T-helper 22 cell (primary cell): Measurements from ENCODE around the gene EDN1.

Source experiments
- DNase-seq: peaks from one replicate; pipeline ENCODE4 v3.0.0-alpha.2; 2020; ENCODE audit warnings: low read depth

EDN1 gene

GRCh38 chr6:12289933-12290820, at the start of gene EDN1:
TSS of gene EDN1 (plus strand) at chr6:12290361. CDS start at chr6:12290630, 269 bp downstream.
- no peak for DNase-seq

- no peak for DNase-seq
Measured at GRCh38 chr6:12241493-12242175, 48.5 kb upstream of the EDN1 start.

- DNase-seq = no peak
Measured at GRCh38 chr6:12243169-12243568, 47.0 kb upstream of the EDN1 start.

- DNase-seq = no peak
Measured at GRCh38 chr6:12245360-12245759, 44.8 kb upstream of the EDN1 start.

GRCh38 chr6:12245763-12246718, 44.1 kb upstream of the EDN1 start:
- DNase-seq = no peak

GRCh38 chr6:12246900-12247299, 43.3 kb upstream of the EDN1 start:
- DNase-seq = no peak

GRCh38 chr6:12249541-12250382, 40.4 kb upstream of the EDN1 start:
- no peak for DNase-seq

GRCh38 chr6:12250383-12250770, 39.8 kb upstream of the EDN1 start:
- DNase-seq = no peak

- DNase-seq = no peak
Measured at GRCh38 chr6:12254210-12254609, 36.0 kb upstream of the EDN1 start.

GRCh38 chr6:12258191-12258590, 32.0 kb upstream of the EDN1 start:
- no peak for DNase-seq

GRCh38 chr6:12258591-12259075, 31.5 kb upstream of the EDN1 start:
- no peak for DNase-seq

- DNase-seq = no peak
Measured at GRCh38 chr6:12260458-12261093, 29.6 kb upstream of the EDN1 start.

GRCh38 chr6:12261502-12261901, 28.7 kb upstream of the EDN1 start:
- DNase-seq = no peak

- DNase-seq = no peak
Measured at GRCh38 chr6:12262236-12263061, 27.7 kb upstream of the EDN1 start.

- DNase-seq = no peak
Measured at GRCh38 chr6:12263403-12263802, 26.8 kb upstream of the EDN1 start.

GRCh38 chr6:12264671-12265070, 25.5 kb upstream of the EDN1 start:
- DNase-seq = no peak

- no peak for DNase-seq
Measured at GRCh38 chr6:12265296-12265695, 24.9 kb upstream of the EDN1 start.

- no peak for DNase-seq
Measured at GRCh38 chr6:12265791-12266190, 24.4 kb upstream of the EDN1 start.

- DNase-seq = no peak
Measured at GRCh38 chr6:12266571-12266970, 23.6 kb upstream of the EDN1 start.

GRCh38 chr6:12269110-12269509, 21.1 kb upstream of the EDN1 start:
- no peak for DNase-seq
